Forelimb muscle (tissue), 1 donor: Measurements from ENCODE around the gene MS4A18. TPM values are rescaled to one million over a fixed set of nuclear protein-coding genes. Genes with fewer than 3 reads are reported as not detected.

Experiments
- DNase-seq: peaks from one replicate; pipeline ENCODE4 v3.0.0-alpha.2; 2013; ENCODE audit warnings: low read depth
- polyA plus RNA-seq: library from polyadenylated mRNA; unstranded; fragments of 120-200 nt; gene quantifications from one replicate; pipeline ENCODE4 v1.2.1, GENCODE V29; 2013; ENCODE audit not compliant: insufficient read length

The MS4A18 gene
- polyA plus RNA-seq, 1 donor: not detected

- DNase-seq: peak; percentile 76
These were observed 62.5 kb downstream of the MS4A18 start for GRCh38 chr11:60786811-60787567.

GRCh38 chr11:60788401-60789125, 64.0 kb downstream of the MS4A18 start:
- no peak for DNase-seq

DNA sequence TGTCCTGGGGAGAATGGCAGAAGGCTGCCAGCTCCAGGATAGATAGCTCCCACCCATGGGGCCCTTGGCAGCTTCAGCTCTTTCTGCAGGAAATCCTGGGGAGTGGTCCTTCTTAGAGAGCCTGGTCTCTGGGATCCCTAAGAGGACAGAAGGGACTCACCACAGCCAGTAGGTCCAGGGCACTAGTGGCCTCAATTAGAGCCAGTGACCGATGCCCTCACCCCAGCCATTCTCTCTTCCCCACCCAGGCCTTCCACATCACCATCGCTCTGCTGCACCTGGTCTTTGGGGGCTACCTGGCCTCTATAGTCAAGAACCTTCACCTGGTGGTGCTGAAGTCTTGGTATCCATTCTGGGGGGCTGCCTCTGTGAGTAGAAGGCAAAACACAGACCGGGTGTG, 66.2 kb downstream of the MS4A18 start:
- no peak for DNase-seq

DNA sequence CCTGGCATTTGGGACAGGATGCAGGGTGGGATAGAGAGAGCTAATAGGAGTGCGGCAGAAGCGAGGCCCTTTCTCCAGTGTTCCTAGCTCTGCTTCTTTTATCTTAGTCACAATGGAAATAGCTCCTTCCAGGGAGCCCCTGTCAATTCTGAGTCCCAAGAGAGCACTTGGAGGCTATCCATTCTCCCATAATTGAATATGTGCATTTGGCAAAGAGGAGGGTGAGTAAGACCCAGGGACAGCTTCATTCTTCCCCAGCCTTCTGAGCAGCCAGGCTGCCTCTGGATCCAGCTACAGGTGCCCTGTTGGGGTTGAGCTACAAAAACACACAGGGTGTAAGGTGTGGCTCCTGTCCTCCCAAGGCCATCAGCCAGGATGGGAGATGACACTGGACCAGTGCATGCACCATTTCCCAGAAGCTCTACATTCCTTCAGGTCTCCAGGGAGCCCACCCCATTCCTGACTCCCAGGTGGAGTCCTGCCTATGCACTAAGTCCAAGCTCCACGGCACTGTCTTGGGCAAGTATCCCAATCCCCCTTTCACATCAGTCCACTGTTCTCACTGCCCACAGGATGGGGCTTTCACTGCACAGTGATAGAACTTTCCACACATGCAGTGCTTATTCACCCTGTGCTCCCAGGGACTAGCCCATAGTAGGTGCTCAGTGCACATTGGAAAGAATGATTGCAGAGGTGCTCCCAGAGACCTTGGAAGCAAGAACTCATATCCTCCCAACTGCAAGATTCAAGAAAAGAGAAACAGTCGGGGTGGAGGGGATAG, 66.8 kb downstream of the MS4A18 start:
- DNase-seq: no peak

- DNase-seq: no peak
These were observed 68.0 kb downstream of the MS4A18 start for GRCh38 chr11:60792521-60792920.

Other genes starting within 250 kb of the MS4A18 start
- gene MS4A12, start 231.9 kb upstream of the MS4A18 start, polyA plus RNA-seq: not detected
- not detected for gene MS4A13, start 209.3 kb upstream of the MS4A18 start, polyA plus RNA-seq
- 8.0 TPM for gene MS4A8, start 25.1 kb upstream of the MS4A18 start, polyA plus RNA-seq
- not detected for gene MS4A15, start 32.1 kb downstream of the MS4A18 start, polyA plus RNA-seq
- 0.08 TPM for gene MS4A10, start 60.6 kb downstream of the MS4A18 start, polyA plus RNA-seq
- 18.0 TPM for gene CCDC86, start 117.4 kb downstream of the MS4A18 start, polyA plus RNA-seq
- gene PTGDR2, start 131.2 kb downstream of the MS4A18 start, polyA plus RNA-seq: 1.4 TPM
- not detected for gene ZP1, start 142.8 kb downstream of the MS4A18 start, polyA plus RNA-seq
- 56.6 TPM for gene PRPF19, start 181.9 kb downstream of the MS4A18 start, polyA plus RNA-seq
- 99.9 TPM for gene TMEM109, start 189.4 kb downstream of the MS4A18 start, polyA plus RNA-seq
- gene TMEM132A, start 199.7 kb downstream of the MS4A18 start, polyA plus RNA-seq: 36.0 TPM
- 18.2 TPM for gene SLC15A3, start 227.5 kb downstream of the MS4A18 start, polyA plus RNA-seq
- 0.83 TPM for gene CD6, start 247.0 kb downstream of the MS4A18 start, polyA plus RNA-seq